ENCODE results near the gene SMIM12. TPM values are rescaled to one million over a fixed set of nuclear protein-coding genes. Genes with fewer than 3 reads are reported as not detected.

SMIM12 gene
- total RNA-seq, 1 experiment from 2014 or later: 19.3 TPM

DNA sequence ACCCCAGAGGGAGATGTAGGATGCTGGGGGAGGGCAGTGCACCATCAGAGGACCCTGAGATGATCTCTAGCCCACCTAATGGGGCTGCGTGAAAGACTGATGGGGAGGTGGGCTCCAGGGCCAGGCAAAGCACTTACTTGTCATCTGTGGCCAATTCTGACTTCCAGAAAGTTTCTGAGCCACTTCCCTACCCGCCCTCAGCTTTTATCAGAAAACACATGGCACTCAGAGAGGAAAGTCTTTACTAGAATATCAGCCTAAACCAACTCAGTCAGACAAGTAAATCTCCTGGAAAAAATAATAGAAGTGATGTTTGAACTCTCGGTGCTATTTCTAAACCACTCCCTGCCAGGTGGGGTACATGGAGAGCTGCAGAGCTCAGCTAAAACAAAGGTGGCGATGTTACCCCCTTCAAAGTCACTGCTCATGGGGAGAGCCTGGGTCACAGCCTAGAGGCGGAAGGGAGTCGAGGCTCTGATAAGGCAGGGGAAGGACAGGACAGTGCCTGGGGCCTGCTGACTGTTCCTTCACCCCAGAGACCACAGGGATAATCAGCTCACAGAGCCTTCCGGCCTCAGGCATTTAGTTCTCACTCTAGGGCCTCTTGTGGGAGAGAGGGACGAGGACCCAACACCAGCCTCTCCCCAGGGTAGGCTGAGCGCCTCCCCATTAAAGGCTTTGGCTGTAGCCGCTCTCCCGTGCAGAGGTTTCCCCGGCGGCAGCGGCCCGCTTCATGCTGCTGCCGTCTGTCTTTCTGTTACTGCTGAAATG is 14.2 kb downstream of the SMIM12 start:
- ChIA-PET POLR2A (no interaction called here), CTCF (interaction anchor here (0.6 to 1.6 kb wide), 4 partner anchors 8 to 103 kb away, joined by 3 to 5 read pairs (median 3); no protein-coding TSS in a partner anchor)
- H3K36me3 Mint-ChIP-seq (ENCODE audit: insufficient read depth, unreplicated experiment): no peaks in the 10 kb centered on the region
- peaks cover 5% of the 10 kb centered on the region for H3K4me1 Mint-ChIP-seq (ENCODE audit: low read depth, unreplicated experiment)
- H3K4me3 ChIP-seq (ENCODE audit: low read depth, low read length): no peak overlapping the region
- no peak overlapping the region for H3K27ac Mint-ChIP-seq (ENCODE audit: unreplicated experiment)
- no peaks in the 10 kb centered on the region for H3K27me3 ChIP-seq (replicated peaks; ENCODE audit: control insufficient read depth, insufficient read depth, low read length)
- TF ChIP-seq CTCF (IDR thresholded peaks at IDR 0.05; ENCODE audit: insufficient read depth in 1 of 2, low read depth in 1 of 2, low read length in 1 of 2, severe bottlenecking in 1 of 2, unreplicated experiment in 1 of 2): no peak
- no peak overlapping the region for H3K4me3 Mint-ChIP-seq (ENCODE audit: unreplicated experiment)
- H3K4me1 ChIP-seq: peaks cover 16% of the 10 kb centered on the region; the same call in 1 of the 2 replicates
- H3K9me3 Mint-ChIP-seq (ENCODE audit: unreplicated experiment): no peaks in the 10 kb centered on the region
- no peaks in the 10 kb centered on the region for H3K9me3 ChIP-seq
- BruUV-seq (replicated peaks): no TSS peak
- intact Hi-C loops (cut with micrococcal nuclease; ENCODE audit: unreplicated experiment): no loop called here
- no peak for DNase-seq
- no peaks in the 10 kb centered on the region for H3K36me3 ChIP-seq (ENCODE audit: control insufficient read depth, insufficient read depth, low read length)
- H3K27me3 Mint-ChIP-seq (ENCODE audit: insufficient read depth, unreplicated experiment): no peaks in the 10 kb centered on the region

DNA sequence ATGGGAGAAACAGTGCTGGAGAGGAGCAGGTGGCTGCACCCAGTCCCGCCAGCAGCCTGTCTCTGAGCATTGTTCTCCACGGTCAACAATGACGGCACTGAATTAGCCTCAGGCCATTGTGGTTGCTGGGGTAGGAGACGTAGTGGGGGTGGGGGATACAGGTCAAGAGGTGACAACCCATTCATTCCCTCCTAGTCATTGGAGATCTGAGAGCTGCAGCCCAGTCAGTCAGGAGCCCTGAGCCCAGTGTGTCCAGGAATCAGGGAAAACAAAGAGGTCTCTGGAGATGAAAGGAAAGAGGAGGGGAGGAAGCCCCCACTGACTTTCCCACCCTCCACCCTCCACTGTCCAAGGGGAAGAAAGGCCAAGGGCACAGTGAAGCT is 15.3 kb downstream of the SMIM12 start:
- peaks cover 16% of the 10 kb centered on the region; the same call in 1 of the 2 replicates for H3K4me1 ChIP-seq
- H3K36me3 Mint-ChIP-seq (ENCODE audit: insufficient read depth, unreplicated experiment): no peaks in the 10 kb centered on the region
- H3K27me3 Mint-ChIP-seq (ENCODE audit: insufficient read depth, unreplicated experiment): no peaks in the 10 kb centered on the region
- no peak for TF ChIP-seq CTCF (IDR thresholded peaks at IDR 0.05; ENCODE audit: insufficient read depth in 1 of 2, low read depth in 1 of 2, low read length in 1 of 2, severe bottlenecking in 1 of 2, unreplicated experiment in 1 of 2)
- intact Hi-C loops (cut with micrococcal nuclease; ENCODE audit: unreplicated experiment): no loop called here
- peaks cover 5% of the 10 kb centered on the region for H3K4me1 Mint-ChIP-seq (ENCODE audit: low read depth, unreplicated experiment)
- no peak overlapping the region for H3K4me3 ChIP-seq (ENCODE audit: low read depth, low read length)
- H3K36me3 ChIP-seq (ENCODE audit: control insufficient read depth, insufficient read depth, low read length): no peaks in the 10 kb centered on the region
- BruUV-seq (replicated peaks): no TSS peak
- no peak overlapping the region for H3K27ac Mint-ChIP-seq (ENCODE audit: unreplicated experiment)
- H3K9me3 ChIP-seq: no peaks in the 10 kb centered on the region
- no peak overlapping the region for H3K4me3 Mint-ChIP-seq (ENCODE audit: unreplicated experiment)
- no peaks in the 10 kb centered on the region for H3K27me3 ChIP-seq (replicated peaks; ENCODE audit: control insufficient read depth, insufficient read depth, low read length)
- ChIA-PET POLR2A (interaction anchor here (0.8 kb wide), 1 partner anchor 15 kb away, joined by 3 read pairs; the partner anchor contains the start of gene SMIM12), CTCF (interaction anchor here (1.5 to 1.6 kb wide), 2 partner anchors 9 to 58 kb away, joined by 3 to 5 read pairs; no protein-coding TSS in a partner anchor)
- no peak for DNase-seq
- no peaks in the 10 kb centered on the region for H3K9me3 Mint-ChIP-seq (ENCODE audit: unreplicated experiment)

DNA sequence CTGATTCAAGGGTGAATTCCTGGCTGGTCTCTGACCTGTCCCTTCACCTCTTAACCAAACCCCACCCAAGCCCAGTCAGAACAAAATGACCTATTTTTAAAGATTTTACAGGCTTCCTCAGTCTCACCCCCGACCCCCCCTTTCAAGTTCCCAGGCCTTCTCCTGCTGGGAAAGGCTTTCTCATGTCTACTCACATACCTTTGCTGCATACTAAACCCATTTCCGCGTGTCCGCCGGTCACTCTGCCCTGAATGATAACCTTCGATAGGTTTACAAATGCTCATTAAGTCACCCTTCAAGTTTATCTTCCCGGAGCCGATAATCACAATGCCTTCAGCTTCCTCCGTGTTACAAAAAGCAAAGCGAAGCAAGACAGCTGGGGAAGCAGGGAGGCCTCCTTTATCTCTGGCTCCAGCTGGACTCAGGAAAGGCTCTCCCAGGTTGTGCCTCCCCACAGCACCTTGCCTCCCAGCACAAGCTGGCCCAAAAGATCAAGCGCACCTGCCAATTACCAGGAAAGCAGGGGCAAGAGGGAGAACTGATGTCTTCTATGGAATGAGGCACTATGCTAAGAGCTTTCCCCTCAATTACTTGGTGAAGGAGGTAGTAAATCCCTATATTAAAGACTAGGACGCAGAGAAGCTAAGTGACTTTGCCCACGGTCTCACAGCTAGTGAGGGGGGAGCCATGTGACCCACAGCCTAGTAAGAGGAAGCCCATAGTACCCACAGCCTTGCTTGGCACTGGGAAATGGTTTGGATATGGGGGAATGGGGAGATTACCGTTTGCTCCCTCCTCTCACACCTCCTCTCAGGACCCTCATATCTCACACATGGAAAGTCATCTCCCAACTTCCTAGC is 15.9 kb downstream of the SMIM12 start:
- no peak for TF ChIP-seq CTCF (IDR thresholded peaks at IDR 0.05; ENCODE audit: insufficient read depth in 1 of 2, low read depth in 1 of 2, low read length in 1 of 2, severe bottlenecking in 1 of 2, unreplicated experiment in 1 of 2)
- no TSS peak for BruUV-seq (replicated peaks)
- H3K4me3 Mint-ChIP-seq (ENCODE audit: unreplicated experiment): no peak overlapping the region

More for the DNA sequence above, 15.9 kb downstream of the SMIM12 start:
- Mint-ChIP-seq H3K27me3 (ENCODE audit: insufficient read depth, unreplicated experiment) (no peaks in the 10 kb centered on the region), H3K36me3 (ENCODE audit: insufficient read depth, unreplicated experiment) (no peaks in the 10 kb centered on the region), H3K9me3 (ENCODE audit: unreplicated experiment) (no peaks in the 10 kb centered on the region), H3K4me1 (ENCODE audit: low read depth, unreplicated experiment) (peaks cover 5% of the 10 kb centered on the region), H3K27ac (ENCODE audit: unreplicated experiment) (no peak overlapping the region)
- Histone ChIP-seq H3K4me3 (ENCODE audit: low read depth, low read length) (no peak overlapping the region), H3K4me1 (peaks cover 16% of the 10 kb centered on the region; the same call in 1 of the 2 replicates), H3K9me3 (no peaks in the 10 kb centered on the region), H3K36me3 (ENCODE audit: control insufficient read depth, insufficient read depth, low read length) (no peaks in the 10 kb centered on the region), H3K27me3 (replicated peaks; ENCODE audit: control insufficient read depth, insufficient read depth, low read length) (no peaks in the 10 kb centered on the region)
- POLR2A ChIA-PET: interaction anchor here (0.8 kb wide), 1 partner anchor 16 kb away, joined by 3 read pairs; the partner anchor contains the start of gene SMIM12
- CTCF ChIA-PET: interaction anchor here (1.5 to 1.6 kb wide), 2 partner anchors 9 to 57 kb away, joined by 3 to 5 read pairs; no protein-coding TSS in a partner anchor
- intact Hi-C loops (cut with micrococcal nuclease; ENCODE audit: unreplicated experiment): no loop called here
- DNase-seq: no peak

Measured in Caco-2 (cell line).